ENCODE results near the gene MRAS. TPM values are rescaled to one million over a fixed set of nuclear protein-coding genes. Genes with fewer than 3 reads are reported as not detected.
A peak's percentile ranks its signal among the peaks of the same experiment; 100 is the strongest.

MRAS gene
- total and polyA plus RNA-seq, 2 of the 8 experiments (the other 6 are each of a cell fraction or from before 2014, with no cell fraction given) = 10.6 to 16.2 TPM

DNA sequence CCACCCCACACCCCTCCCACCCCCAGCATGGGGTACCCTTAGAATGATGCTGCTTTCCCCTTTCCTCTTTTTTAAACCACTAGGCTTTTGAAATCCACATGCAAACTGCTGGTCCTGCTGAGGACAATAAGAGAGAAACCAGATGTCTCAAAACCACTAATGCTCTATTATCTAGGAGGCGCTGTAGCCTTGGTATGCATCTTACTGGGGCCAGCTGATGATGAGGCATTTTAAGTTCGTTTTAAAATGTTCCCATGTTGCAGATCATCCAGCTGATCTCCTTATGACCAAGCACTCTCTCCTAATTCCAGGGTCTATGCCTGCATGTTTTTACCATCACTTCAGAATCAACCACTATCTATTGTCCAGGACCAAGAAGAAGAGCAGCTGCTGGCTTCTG, 20.0 kb upstream of the MRAS start:
- POLR2A ChIA-PET (ENCODE audit: partially characterized antibody) = interaction anchor here (1.1 to 1.6 kb wide), 3 partner anchors 11 to 141 kb away, joined by 3 to 5 read pairs (median 3); partner anchors contain the start of gene ARMC8
- no peak overlapping the region; a peak in 2 of 4 replicates for H3K4me2 ChIP-seq (ENCODE audit: insufficient read depth in 1 of 2, low read depth in 2 of 2, low read length in 2 of 2)
- no peak overlapping the region for H3K4ac ChIP-seq (replicated peaks; ENCODE audit: insufficient read length, low read depth, low read length)
- H3K9me3 ChIP-seq (ENCODE audit: insufficient read depth in 2 of 2, low read depth in 1 of 2, low read length in 1 of 2) = no peaks in the 10 kb centered on the region
- WGBS, 2 experiments (ENCODE audit: extremely low coverage in 1 of 2, insufficient coverage in 1 of 2, insufficient read length in 1 of 2, insufficient replicate concordance in 2 of 2, low coverage in 1 of 2, low lambda C conversion rate in 2 of 2, missing lambda C conversion rate in 1 of 2) = 36% methylated on average over 2 of the region's 2 CpGs; no CpG with 5 or more reads in 1 of the 2 experiments
- H3K14ac ChIP-seq (ENCODE audit: insufficient read length) = no peak overlapping the region
- H3K27ac ChIP-seq (ENCODE audit: low read depth, low read length) = no peak overlapping the region
- FAIRE-seq = no peak
- no peak overlapping the region for H4K8ac ChIP-seq (ENCODE audit: extremely low read depth, insufficient read depth, low read length)
- H3K23me2 ChIP-seq (ENCODE audit: low read depth, low read length) = peaks cover 5% of the 10 kb centered on the region
- H2AFZ ChIP-seq (ENCODE audit: low read length) = no peak overlapping the region
- H3K27me3 ChIP-seq (replicated peaks in 1 of 4; ENCODE audit: control insufficient read depth in 3 of 4, extremely low read depth in 1 of 4, insufficient read depth in 3 of 4, low read length in 3 of 4) = no peaks in the 10 kb centered on the region
- H2BK15ac ChIP-seq (ENCODE audit: low read length) = no peak overlapping the region
- H2BK12ac ChIP-seq (ENCODE audit: low read depth, low read length) = no peak overlapping the region
- H2BK120ac ChIP-seq (replicated peaks; ENCODE audit: low read depth, low read length) = no peak overlapping the region
- no peak overlapping the region for H2AK5ac ChIP-seq (ENCODE audit: low read depth, low read length)
- no peak overlapping the region for H3K23ac ChIP-seq (ENCODE audit: insufficient read length)
- H4K91ac ChIP-seq (replicated peaks; ENCODE audit: insufficient read length, low read length) = no peak overlapping the region
- H4K5ac ChIP-seq (ENCODE audit: insufficient read length, low read depth, low read length) = no peak overlapping the region
- H2BK20ac ChIP-seq (ENCODE audit: low read length) = no peak overlapping the region
- H4K20me1 ChIP-seq (replicated peaks in 1 of 2; ENCODE audit: control insufficient read depth in 1 of 2, insufficient read depth in 2 of 2, low read length in 2 of 2) = no peaks in the 10 kb centered on the region
- H2BK5ac ChIP-seq (ENCODE audit: low read depth, low read length) = no peak overlapping the region
- no peak overlapping the region for H3K56ac ChIP-seq (replicated peaks; ENCODE audit: insufficient read length, low read depth, low read length)
- no peaks in the 10 kb centered on the region for H3K79me2 ChIP-seq (ENCODE audit: control insufficient read depth in 1 of 2, insufficient read depth in 2 of 2, low read length in 2 of 2)
- peaks cover 0 to 4% (median 2%) of the 10 kb centered on the region in 4 experiments; a peak in 2 of 7 replicates for H3K4me1 ChIP-seq (replicated peaks in 1 of 4; ENCODE audit: control insufficient read depth in 3 of 4, insufficient read depth in 4 of 4, low read length in 3 of 4)
- H3K79me1 ChIP-seq (ENCODE audit: low read depth, low read length) = no peaks in the 10 kb centered on the region
- TF ChIP-seq, protein P1, sequence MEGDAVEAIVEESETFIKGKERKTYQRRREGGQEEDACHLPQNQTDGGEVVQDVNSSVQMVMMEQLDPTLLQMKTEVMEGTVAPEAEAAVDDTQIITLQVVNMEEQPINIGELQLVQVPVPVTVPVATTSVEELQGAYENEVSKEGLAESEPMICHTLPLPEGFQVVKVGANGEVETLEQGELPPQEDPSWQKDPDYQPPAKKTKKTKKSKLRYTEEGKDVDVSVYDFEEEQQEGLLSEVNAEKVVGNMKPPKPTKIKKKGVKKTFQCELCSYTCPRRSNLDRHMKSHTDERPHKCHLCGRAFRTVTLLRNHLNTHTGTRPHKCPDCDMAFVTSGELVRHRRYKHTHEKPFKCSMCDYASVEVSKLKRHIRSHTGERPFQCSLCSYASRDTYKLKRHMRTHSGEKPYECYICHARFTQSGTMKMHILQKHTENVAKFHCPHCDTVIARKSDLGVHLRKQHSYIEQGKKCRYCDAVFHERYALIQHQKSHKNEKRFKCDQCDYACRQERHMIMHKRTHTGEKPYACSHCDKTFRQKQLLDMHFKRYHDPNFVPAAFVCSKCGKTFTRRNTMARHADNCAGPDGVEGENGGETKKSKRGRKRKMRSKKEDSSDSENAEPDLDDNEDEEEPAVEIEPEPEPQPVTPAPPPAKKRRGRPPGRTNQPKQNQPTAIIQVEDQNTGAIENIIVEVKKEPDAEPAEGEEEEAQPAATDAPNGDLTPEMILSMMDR (IDR thresholded peaks at IDR 0.05; ENCODE audit: control extremely low read depth in 1 of 3, insufficient read depth in 1 of 3, low read depth in 1 of 3, low read length in 3 of 3) = peak in 2 of 3 experiments; percentile 3 to 27; a peak in 1 of 4 replicates
- peak in 1 of 2 experiments; percentile 17; a peak in 1 of 4 replicates for TF ChIP-seq RAD21 (IDR thresholded peaks at IDR 0.05 in 1 of 2, conservative IDR thresholded peaks at IDR 0.05 in 1 of 2; ENCODE audit: low read depth in 2 of 2, low read length in 2 of 2)
- no peak for TF ChIP-seq CTBP2 (IDR thresholded peaks at IDR 0.05; ENCODE audit: borderline replicate concordance, insufficient read depth, insufficient read length, low read length)
- TF ChIP-seq SIRT6 (IDR thresholded peaks at IDR 0.05; ENCODE audit: low read length) = no peak
- TF ChIP-seq TEAD4 (IDR thresholded peaks at IDR 0.05; ENCODE audit: low read depth, low read length) = 0 out of 2 replicates have a peak, but pooled peaks have one; percentile 38
- TF ChIP-seq POU5F1 (IDR thresholded peaks at IDR 0.05; ENCODE audit: low read depth, low read length) = no peak
- no peak overlapping the region for H3K9ac ChIP-seq (replicated peaks in 1 of 4; ENCODE audit: extremely low read depth in 1 of 4, low read depth in 3 of 4, low read length in 3 of 4)
- H3K36me3 ChIP-seq (ENCODE audit: control insufficient read depth in 2 of 4, insufficient read depth in 4 of 4, low read length in 3 of 4) = no peaks in the 10 kb centered on the region
- DNase-seq (ENCODE audit: low read depth in 1 of 2, low spot score in 2 of 2) = no peak
- CTCF ChIA-PET (ENCODE audit: partially characterized antibody) = interaction anchor here (0.6 to 3.2 kb wide), 23 partner anchors 8 to 653 kb away, joined by 3 to 20 read pairs (median 3); partner anchors contain the start of gene MRAS
- H3K18ac ChIP-seq (ENCODE audit: extremely low read depth, low read length) = no peak overlapping the region
- no peak overlapping the region for H3K4me3 ChIP-seq (ENCODE audit: extremely low read depth in 1 of 4, insufficient read depth in 2 of 4, low read depth in 3 of 4, low read length in 4 of 4)
